ENCODE data around the gene OR2T5.
"Not testable (repeated sequence)": the region's sequence is repeated elsewhere in the genome, so short reads cannot be mapped to it uniquely, and the experiment has no call there.

The OR2T5 gene, protein sequence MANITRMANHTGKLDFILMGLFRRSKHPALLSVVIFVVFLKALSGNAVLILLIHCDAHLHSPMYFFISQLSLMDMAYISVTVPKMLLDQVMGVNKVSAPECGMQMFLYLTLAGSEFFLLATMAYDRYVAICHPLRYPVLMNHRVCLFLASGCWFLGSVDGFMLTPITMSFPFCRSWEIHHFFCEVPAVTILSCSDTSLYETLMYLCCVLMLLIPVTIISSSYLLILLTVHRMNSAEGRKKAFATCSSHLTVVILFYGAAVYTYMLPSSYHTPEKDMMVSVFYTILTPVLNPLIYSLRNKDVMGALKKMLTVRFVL

DNA sequence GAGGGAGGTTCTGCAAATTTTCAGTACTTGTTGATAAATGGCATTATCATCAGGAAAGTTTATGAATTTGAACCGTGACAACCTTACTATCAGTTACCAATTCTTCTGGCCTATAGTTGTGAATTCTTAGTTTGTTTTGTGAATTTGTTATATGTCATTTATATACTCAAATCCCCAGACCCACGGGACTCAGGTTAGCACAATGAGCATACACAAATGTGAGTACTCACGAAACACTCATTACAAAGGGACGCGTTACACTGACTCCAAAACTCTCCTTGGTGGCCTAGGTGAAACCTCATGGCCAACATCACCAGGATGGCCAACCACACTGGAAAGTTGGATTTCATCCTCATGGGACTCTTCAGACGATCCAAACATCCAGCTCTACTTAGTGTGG lies at the start of gene OR2T5:
OR2T5 (plus strand) TSS at position 301 of the 400 bp plus-strand sequence; CDS start at position 301, 0 bp downstream.
- DNase-seq, result not testable (repeated sequence)

DNA sequence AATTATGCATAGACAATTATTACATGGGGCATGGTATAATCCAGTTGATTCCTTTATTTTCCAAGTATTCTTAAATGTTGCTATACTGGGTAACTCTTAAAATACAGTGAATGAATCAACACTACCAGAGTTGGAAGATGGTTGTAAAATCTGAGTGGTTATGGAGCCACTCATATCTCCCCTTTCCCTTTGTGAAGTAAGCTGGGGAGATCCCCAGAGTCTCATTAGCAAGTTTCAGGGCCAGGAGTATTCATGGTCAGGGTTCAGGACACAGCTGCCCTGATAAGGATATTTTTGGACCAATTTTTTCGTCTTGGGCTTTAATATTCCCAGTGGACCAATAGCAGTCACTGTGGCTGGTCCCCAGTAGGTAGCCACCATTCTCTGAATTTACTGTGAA lies 49.7 kb upstream of the OR2T5 start:
- DNase-seq, result not testable (repeated sequence)

DNA sequence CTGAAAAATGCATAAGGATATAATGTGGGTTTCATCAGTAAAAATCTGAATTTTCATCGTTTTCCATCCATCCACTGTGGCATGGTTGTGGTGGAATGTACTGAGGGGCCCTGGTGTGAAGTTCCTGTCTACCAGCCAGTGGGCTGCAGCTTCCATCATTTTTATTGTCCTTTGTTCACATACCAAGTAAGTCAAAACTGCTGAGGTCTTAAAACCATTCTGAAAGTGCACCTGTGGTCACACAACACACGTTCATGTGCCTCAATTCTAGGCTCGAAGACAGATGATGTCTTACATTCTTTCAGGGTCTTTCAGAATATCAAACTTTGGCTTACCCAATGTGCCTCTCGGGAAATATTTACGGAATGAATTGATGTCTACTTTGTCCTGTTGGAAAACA lies 49.1 kb upstream of the OR2T5 start:
- not testable (repeated sequence) for DNase-seq

DNA sequence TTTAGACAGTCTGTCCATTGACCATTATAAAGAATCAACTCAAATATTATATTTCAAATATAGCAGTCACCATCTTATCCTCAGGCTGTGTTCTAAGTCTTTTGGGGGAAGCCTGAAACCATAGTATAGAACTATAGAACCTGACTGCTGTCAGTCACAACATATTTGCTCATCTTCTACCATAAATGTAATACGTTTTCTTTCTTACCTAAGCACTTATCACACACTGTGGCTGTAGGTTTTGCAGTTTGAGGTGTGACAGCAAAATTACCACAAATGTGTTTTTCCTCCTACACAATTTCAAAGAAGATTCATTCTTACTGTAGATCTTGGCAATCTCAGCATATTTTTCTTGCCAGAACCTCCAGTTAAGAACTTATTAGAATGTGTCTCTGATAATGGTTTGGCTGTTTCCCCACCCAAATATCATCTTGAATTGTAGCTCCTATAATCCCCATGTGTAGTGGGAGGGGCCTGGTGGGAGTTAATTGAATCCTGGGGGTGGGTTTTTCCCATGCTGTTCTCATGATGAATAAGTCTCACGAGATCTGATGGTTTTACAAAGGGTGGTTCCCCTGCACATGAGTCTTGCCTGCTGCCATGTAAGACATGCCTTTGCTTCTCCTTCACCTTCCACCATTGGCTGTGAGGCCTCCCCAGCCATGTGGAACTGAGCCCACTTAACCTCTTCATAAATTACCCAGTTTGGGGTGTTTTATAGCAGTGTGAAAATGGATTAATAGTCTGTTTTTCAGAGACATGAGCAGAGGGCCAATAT lies 45.7 kb upstream of the OR2T5 start:
- not testable (repeated sequence) for DNase-seq

DNA sequence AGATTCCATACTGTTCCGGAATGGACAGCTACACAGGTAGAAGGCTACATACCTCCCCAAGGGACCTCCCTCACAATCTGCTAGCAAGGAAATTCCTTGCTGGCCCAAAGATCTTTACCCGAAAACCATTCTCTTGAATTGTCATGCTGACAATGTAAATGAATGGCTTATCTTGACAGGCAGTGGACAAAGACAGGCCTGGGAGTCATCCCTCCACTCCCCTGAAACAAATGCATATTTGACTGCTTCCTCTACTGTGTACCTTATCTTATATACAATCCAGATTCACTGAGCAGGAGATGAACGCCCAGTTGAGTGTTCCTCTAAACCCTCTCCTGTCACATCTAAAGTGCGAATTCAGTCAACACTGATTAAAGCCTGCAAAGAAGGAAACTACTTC lies 43.8 kb upstream of the OR2T5 start:
- DNase-seq, result not testable (repeated sequence)

DNA sequence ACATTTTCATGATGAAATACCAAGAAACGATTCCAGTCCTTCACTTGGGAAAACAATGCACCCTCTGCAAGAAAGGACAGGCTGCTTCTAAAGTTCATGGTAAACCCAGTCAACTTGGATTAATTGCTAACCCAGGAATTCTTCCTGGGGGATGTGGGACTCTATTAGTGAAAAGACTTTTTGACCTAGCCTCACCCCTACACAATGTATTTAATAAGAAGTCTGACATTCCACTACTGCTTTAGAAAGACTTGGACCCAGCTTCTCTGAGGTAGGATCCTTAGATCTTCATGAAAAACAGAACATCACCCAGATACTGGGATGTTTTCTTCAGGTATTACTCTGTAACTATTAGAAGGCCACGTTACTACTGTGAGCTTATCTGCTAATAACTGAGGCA lies 43.0 kb upstream of the OR2T5 start, which contains the start of gene OR2T2:
OR2T2 (plus strand) TSS at position 239 of the 400 bp plus-strand sequence. CDS start 7,161 bp downstream, outside the sequence.
- DNase-seq, result not testable (repeated sequence)

DNA sequence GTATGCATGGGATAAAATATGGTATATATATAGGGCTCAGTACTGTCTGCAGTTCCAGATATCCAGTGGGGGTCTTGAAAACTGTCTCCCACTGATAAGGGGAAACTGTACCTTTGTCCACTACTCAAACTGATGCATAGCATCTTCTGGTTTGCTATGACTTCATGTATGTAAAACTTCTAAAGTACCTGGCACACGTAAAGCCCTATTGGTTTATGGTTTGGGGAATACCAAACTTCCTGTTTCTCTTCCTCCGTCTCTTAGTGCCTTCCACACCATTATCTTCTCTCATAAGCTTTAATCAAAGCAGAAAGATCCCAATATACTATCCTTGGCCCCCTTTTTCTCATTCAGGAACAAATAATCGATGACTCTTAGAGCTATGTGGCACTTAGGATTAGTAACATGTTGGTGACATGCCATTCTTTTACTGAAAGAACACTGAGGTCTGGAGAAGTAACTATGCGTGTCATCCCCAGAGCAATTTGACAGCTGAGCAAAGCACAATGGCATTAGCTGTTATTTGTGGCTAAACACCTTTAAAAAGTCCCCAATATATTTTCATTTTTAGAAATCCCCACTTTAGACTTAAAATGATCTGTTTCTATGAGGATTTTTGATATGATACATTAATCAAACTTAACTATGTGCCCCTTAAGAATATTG lies 39.8 kb upstream of the OR2T5 start:
- DNase-seq, result not testable (repeated sequence)

DNA sequence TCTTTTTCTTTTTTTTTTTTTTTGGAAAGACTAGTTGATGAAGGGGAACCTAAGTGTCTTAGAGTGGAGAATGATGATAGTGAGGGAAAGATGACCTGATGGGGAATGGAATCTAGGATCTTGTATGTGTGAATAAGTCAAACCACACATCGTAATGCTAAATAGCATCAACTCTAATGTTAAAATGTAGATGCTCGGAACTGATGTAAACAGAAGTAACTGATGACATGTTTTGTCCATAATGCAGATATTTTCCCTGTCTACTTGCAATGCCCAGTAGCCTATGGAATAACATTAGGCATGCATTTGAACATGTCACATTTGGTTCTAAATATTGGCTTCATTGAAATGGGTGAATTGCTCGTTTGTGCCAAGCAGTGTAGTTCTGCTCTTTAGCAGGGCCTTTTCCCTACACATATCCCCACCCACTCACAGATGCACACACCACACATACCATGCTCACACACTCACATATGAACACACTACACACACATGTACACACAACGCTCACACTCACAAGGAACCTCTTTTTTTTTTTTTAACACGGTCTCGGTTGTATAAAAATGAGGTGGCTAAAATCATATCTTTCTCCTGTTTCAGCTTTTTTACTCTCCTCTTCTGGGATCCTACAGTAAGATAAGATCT lies 38.4 kb upstream of the OR2T5 start:
- not testable (repeated sequence) for DNase-seq

DNA sequence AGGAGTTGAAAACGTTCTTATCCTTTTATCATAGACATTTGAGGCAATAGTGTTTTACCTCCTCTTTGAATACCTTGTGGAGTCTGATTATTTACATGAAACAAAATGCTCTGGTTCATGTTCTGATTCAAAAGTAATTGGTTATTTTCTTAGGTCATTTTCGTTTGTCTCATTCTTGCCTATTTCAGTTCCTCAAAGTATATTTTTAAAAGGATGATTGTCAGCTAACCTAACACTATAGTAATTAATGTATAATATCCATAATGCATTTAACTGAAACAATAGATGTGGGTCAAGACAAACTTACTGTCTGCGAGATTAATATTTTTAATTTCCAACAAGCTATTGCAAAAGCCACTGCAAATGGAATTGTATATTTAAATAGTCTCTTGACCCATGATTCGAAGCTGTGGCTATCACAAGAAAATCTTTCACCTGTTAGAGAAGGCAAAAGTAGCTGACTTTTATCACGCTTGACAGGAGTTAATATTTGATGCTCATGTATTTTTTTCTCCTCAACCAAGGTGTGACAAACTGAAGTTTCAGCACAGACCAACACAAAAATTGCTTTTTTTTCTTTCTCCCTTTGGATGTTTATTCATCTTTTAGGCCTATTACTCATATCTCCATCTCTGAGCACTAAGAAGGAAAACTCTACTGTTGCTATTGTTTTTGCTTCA lies 37.8 kb upstream of the OR2T5 start:
- not testable (repeated sequence) for DNase-seq

DNA sequence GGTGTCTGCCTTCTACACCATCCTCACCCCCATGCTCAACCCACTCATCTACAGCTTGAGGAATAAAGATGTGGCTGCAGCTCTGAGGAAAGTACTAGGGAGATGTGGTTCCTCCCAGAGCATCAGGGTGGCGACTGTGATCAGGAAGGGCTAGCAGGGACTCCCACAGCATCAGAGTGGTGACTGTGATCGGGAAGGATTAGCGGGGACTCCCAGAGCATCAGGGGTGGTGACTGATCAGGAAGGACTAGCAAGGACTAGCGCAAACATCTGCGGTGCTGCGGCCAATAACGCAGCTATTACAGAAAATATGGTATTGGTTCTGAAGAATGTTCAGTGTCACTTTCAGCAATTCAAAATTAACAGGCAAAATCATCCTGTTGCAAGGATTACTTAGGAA lies 34.8 kb upstream of the OR2T5 start:
- not testable (repeated sequence) for DNase-seq

DNA sequence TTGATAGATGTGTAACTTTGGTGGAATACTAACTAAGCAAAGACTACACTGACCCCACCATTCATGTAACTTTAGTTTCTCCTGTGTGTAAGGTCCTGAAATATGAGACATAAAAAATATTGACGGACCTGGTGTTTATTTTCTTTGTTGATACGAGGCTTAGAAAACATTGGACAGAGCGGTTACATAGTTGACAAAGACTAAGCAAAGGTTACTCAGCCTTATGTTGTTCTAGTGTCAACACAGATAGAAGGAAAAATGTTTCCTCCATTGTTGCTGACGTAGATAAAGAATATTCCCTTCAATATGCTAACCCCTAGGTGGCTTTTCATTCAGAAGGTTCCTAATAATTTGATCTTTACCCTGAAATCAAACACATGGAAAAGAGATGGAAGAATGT lies 33.3 kb upstream of the OR2T5 start:
- not testable (repeated sequence) for DNase-seq

DNA sequence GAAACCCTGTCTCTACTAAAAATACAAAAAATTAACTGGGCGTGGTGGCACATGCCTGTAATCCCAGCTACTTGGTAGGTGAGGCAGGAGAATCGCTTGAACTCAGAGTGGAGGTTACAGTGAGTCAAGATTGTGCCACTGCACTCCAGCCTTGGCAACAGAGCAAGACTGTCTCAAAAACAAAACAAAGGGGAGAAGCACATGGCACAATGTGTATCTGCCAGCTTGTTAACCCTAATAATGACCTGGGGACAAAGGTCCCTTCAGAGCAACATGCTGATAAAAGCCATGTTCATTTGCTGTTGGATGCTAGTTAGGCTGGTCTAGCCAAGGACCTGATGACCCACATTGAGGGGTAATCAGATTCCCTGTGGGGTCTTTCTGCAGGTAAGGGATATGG lies 31.8 kb upstream of the OR2T5 start:
- DNase-seq, result not testable (repeated sequence)

DNA sequence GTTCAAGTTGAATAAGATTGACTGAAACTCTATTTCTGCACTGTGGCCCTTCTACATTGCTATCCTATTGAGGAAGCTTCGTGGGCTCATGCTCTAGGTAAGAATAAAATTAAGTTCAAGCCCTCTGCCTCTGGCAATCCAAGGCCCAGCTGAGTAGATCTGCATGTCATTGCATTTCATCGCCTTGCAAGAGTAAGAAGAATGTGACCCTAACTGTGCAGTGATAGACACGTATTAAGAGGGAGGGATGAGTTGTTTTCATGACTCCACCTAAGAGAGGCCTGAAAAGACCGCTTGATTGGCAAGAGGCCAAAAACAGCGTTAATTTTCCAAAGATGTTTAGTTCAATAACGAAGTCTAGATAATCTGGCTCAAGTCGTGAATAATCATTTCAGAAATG lies 29.3 kb upstream of the OR2T5 start:
- not testable (repeated sequence) for DNase-seq

DNA sequence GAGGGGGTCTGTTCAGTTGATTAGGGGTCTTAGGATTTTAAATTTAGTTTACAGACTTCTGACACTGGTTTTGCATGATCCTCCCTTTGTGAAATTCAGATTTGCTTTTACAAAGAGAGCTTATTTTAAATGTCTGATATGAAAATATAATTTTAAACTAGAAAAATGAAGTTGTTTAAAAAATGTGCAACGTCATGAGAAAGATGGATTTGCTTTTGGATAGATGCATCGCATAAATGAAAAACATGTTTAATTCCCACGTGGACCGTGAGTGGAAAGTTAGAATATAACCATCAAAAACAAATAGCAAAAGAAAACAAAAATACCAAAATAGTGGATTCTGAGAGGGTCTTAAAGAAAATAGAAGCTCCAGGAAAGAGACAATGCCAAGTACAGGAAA lies 17.2 kb upstream of the OR2T5 start:
- no peak for DNase-seq

DNA sequence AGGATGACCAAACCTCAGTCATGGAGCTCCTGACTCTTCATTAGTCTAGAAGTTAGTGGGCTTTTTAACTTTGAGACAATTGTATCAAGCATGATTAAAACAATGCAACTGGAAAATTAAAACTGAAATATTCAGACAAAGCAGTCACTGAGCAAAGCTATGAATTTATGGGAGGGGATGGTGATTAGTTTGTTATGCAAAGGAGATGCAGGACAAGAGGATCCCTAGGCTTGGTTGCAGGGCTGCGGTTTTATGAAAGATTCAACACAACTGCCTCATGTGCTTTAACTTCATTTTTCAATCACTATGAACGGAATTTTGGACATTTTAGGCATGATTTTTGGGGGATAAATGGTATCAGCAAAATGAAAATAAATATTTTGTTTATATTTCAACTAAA lies 16.3 kb upstream of the OR2T5 start:
- not testable (repeated sequence) for DNase-seq

DNA sequence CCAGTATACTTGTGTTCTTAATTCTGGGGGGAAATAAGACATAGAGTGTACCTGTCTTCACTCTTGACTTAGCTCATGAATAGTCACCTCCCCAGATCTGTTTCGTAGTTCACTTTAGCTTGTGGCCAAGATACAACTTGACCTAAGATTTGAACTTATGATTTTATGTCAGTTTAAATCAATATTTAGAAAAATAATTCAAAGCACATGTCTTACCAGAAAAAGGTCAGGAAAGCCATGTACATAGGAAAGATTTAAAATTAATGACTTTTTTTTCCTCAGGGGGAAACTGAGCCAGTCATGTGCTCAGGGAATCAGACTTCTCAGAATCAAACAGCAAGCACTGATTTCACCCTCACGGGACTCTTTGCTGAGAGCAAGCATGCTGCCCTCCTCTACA lies 15.3 kb upstream of the OR2T5 start, which contains the start of gene OR2T3:
OR2T3 (plus strand) TSS at position 301 of the 400 bp plus-strand sequence; CDS start at position 301, 0 bp downstream.
- DNase-seq, result not testable (repeated sequence)

DNA sequence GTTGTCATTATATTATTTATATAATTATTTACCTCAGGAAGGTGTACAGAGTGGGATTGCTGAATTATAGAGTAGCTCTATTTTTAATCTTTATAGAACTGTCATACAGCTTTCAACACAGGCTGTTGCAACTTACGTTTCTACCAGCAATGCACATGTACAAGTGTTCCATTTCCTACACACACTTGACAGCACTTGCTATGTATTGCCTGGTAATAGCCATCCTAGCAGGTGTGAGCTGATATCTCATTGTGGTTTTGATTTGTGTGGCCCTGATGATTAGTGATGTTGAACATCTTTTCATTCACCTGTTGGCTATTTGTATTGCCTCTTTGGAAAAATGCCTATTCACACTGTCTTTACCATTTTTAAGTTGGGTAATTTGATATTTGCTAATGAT lies 12.7 kb upstream of the OR2T5 start:
- not testable (repeated sequence) for DNase-seq

DNA sequence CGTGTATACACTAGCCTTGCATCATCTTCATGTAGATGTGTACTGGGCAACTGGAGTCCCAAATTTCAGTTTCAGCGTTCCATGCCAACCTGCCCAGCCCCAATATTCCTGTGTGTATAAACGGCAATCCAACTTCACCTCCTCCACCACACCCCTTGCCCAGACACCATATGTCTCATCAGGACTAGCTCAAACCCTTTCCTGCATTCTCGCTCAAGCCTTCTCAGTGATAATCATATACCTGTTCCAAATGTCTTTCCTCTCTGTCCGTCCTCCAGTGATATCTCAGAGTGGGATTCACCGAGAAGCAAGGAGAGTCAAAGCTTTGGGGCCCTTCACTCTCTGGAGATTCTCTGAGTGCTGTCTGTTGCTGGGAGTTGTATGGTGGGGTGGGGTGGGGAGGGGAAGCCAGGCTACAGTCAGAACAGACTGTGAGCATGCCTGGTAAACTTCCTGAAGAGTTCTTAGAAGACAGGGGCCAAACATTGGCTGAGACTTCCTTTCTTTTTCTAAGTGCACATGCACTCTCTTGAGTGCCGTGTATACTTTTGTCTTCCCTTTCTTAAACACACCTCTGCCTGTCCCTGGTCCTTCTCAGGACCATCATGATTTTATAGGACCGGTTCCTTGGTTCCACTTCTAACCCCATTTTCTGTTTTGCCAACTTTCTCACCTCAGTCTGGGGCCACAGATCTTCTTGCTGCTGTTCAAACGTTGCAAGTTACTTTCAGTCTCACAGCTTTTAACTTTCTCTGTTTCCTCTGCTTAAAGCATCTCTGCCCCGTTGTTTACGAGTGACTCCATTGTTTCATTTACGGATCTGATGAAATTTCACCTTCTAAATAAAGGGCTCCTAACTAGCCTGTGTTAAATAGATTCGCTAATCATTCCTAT lies 6.5 kb upstream of the OR2T5 start:
- DNase-seq, result not testable (repeated sequence)

DNA sequence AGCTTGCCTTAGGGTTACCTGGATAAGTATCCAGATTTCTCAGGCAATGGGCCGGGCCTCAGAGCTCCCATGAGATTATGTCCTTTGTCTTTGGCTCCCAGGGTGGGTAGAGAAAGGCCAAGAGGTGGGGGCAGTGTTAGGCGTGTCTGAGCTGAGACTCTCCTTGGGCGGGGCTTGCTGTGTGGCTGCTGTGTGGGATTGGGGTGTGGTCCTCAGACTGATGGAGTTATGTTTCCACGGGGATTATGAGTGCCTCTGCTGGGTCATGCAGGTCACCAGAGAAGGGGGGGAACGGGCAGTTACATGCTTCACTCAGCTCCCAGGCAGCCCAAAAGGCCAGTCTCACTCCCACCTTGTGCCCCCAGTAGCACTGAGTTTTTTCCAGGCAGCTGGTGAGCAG lies 8.3 kb downstream of the OR2T5 start:
- DNase-seq, result not testable (repeated sequence)

DNA sequence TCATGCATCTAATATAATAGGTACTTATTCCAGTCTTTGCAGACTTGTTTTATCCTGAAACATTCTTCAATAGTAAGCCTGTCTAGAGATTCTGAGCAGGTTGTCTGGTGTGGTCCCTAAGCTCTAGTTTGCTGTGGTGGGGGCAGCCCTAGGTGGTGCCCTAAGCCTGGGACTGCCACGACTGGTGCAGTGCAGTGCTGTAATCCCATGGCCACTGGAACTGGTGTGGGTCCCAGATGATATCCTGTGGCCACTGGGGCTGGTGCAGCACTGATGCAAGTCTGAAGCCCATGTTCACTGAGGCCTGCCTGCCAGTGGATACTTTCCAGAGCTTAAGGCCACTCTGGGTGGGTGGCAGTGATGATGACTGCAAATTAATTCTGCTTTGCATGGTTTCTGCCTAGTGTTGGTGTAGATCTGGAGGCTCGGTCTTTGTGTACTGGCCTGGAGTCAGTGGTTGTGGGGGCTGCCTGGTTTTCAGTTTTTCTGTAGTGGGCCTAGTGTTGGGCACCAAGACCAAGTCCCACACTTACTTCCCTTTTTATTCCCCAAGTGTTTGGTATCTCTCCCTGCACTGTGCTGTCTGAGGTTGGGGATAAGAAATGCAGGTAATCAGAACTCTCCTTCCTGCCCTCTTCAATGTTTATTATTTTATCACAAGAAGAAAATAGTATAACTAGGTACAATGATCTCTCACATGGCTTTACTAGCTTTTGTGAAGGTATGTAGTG lies 12.1 kb downstream of the OR2T5 start:
- DNase-seq, result not testable (repeated sequence)

Data from cortex of kidney (tissue), 1 donor.